HepG2 (cell line): ENCODE data around the gene PDC. TPM values are rescaled to one million over a fixed set of nuclear protein-coding genes. Genes with fewer than 3 reads are reported as not detected.
A peak's percentile ranks its signal among the peaks of the same experiment; 100 is the strongest.

Source experiments
- ATAC-seq: fragments of 200-7000 bp; cut with Tn5 transposase; 3 replicates; pipeline ENCODE4 v1.9.1; 2020; ENCODE audit warnings: mild to moderate bottlenecking, moderate library complexity
- BruUV-seq: library from RNA; stranded (reverse); fragments of 400-500 nt; replicated peaks from 2 replicates; lab custom pipeline; 2021; lab: Mats Ljungman, UMichigan
- CTCF ChIA-PET: fragments of 300-600 bp; formaldehyde crosslinking; extraction: SDS; loops from one replicate; lab custom pipeline; 2021; ENCODE audit warnings: low total read pairs, inconsistent platforms, low intra/inter-chr PET ratio; lab: Yijun Ruan, JAX
- POLR2A ChIA-PET: fragments of 350-600 bp; sonication (Branson Sonifier 250); formaldehyde crosslinking; loops from one replicate; lab custom pipeline; 2020; ENCODE audit warnings: antibody characterized with exemption, inconsistent platforms; lab: Yijun Ruan, JAX
- DNase-seq: peaks from one replicate; pipeline ENCODE4 v3.0.0-alpha.2; 2015; ENCODE audit warnings: low spot score
- FAIRE-seq: peaks from 3 replicates; lab custom pipeline; 2011; peaks lifted over from hg19 to GRCh38; lab: Jason Lieb, UNC
- H2AFZ ChIP-seq: one replicate; pipeline ENCODE4 v1.6.1; 2011; ENCODE audit warnings: low read length, inconsistent platforms
- H3K27ac ChIP-seq: fragments of 300-600 bp; 3 replicates; pipeline ENCODE4 v1.8.0; 2011; ENCODE audit warnings: mixed run types, mild to moderate bottlenecking, mixed read lengths, low read length, inconsistent platforms; ENCODE audit not compliant: insufficient read depth; ENCODE audit errors: extremely low read length
- H3K27me3 ChIP-seq, 2 experiments: fragments of 200-600 bp in 1 of 2; 2 replicates in 1 of 2; 3 replicates in 1 of 2; pipeline versions ENCODE4 v1.6.0 to v1.8.0; 2011; ENCODE audit warnings: low read length in 2 of 2, mild to moderate bottlenecking in 2 of 2, moderate library complexity in 2 of 2, inconsistent platforms in 1 of 2; ENCODE audit not compliant: insufficient read depth in 2 of 2, control insufficient read depth in 1 of 2
- H3K36me3 ChIP-seq, 2 experiments: fragments of 200-600 bp in 1 of 2; replicated peaks in 1 of 2; 2 replicates in 1 of 2; 3 replicates in 1 of 2; pipeline versions ENCODE4 v1.5.1 to v1.8.0; 2011; ENCODE audit warnings: low read length in 2 of 2, inconsistent platforms in 1 of 2; ENCODE audit not compliant: insufficient read depth in 2 of 2, control insufficient read depth in 1 of 2
- H3K4me1 ChIP-seq: 2 replicates; pipeline ENCODE4 v1.5.1; 2012; ENCODE audit warnings: low read length, inconsistent platforms; ENCODE audit not compliant: insufficient read depth
- H3K4me2 ChIP-seq: 2 replicates; pipeline ENCODE4 v1.6.0; 2011; ENCODE audit warnings: low read depth, low read length, inconsistent platforms
- H3K4me3 ChIP-seq, 3 experiments: fragments of 200-600 bp in 1 of 3; sonication (generic), shearing (Covaris generic) in 1 of 3; replicated peaks in 1 of 3; 2 replicates each; pipeline ENCODE4 v1.5.1; 2011 to 2016; ENCODE audit warnings: low read length in 3 of 3, inconsistent platforms in 2 of 3, low read depth in 2 of 3, mild to moderate bottlenecking in 2 of 3, control low read depth in 1 of 3, mixed read lengths in 1 of 3; ENCODE audit not compliant: insufficient read depth in 1 of 3
- H3K79me2 ChIP-seq: one replicate; pipeline ENCODE4 v1.6.1; 2011; ENCODE audit warnings: low read length, inconsistent platforms; ENCODE audit not compliant: insufficient read depth
- H3K9ac ChIP-seq: 2 replicates; pipeline ENCODE4 v1.6.0; 2011; ENCODE audit warnings: mild to moderate bottlenecking, low read depth, low read length, inconsistent platforms; ENCODE audit not compliant: insufficient read depth
- H3K9me3 ChIP-seq: 2 replicates; pipeline ENCODE4 v1.5.1; 2012; ENCODE audit warnings: mild to moderate bottlenecking, low read length
- H4K20me1 ChIP-seq: 2 replicates; pipeline ENCODE4 v1.6.0; 2011; ENCODE audit warnings: inconsistent platforms, mild to moderate bottlenecking, low read length, moderate library complexity; ENCODE audit not compliant: insufficient read depth
- ELF3 ChIP-seq: IDR thresholded peaks from 2 replicates; pipeline ENCODE4 v1.6.1; 2016; ENCODE audit warnings: missing genetic modification reagents, missing compliant biosample characterization
- ISL2 ChIP-seq: sonication (generic); formaldehyde crosslinking; IDR thresholded peaks from 2 replicates; pipeline ENCODE4 v1.5.0; 2020; ENCODE audit warnings: missing genetic modification reagents
- KDM6A ChIP-seq: IDR thresholded peaks from 2 replicates; pipeline ENCODE4 v1.6.1; 2016; ENCODE audit warnings: low read depth
- MAFF ChIP-seq: IDR thresholded peaks from 2 replicates; pipeline ENCODE4 v1.6.1; 2011; ENCODE audit warnings: low read depth, low read length, improper control_type of control experiment
- MAFK ChIP-seq, 2 experiments: IDR thresholded peaks in 1 of 2; conservative IDR thresholded peaks in 1 of 2; 2 replicates each; pipeline ENCODE4 v1.6.1; 2011; ENCODE audit warnings: improper control_type of control experiment in 2 of 2, low read length in 2 of 2
- NFATC3 ChIP-seq: sonication (generic); formaldehyde crosslinking; IDR thresholded peaks from 2 replicates; pipeline ENCODE4 v1.5.1; 2020; ENCODE audit warnings: mild to moderate bottlenecking, missing genetic modification reagents
- ZNF124 ChIP-seq: sonication (generic); formaldehyde crosslinking; IDR thresholded peaks from 2 replicates; pipeline ENCODE4 v1.4.0; 2020; ENCODE audit warnings: missing genetic modification reagents
- ZNF709 ChIP-seq: sonication (generic); formaldehyde crosslinking; IDR thresholded peaks from 2 replicates; pipeline ENCODE4 v1.5.0; 2020; ENCODE audit warnings: mild to moderate bottlenecking, missing genetic modification reagents
- WGBS: methylation state at CpG from one replicate; pipeline ENCODE4 v1.1.6; 2017; ENCODE audit warnings: low lambda C conversion rate; 5-methylcytosine and 5-hydroxymethylcytosine counted together
- in situ Hi-C: cut with HindIII; loops from 2 replicates; pipeline ENCODE4 v1.10.0; 2017; ENCODE audit warnings: low pct_unique_long_range_greater_than_20kb; ENCODE audit not compliant: extremely low pct_ligation_motif_present
- intact Hi-C: fragments of 100-400 bp; cut with micrococcal nuclease; formaldehyde crosslinking; loops from one replicate; pipeline ENCODE4 v1.10.0; 2022; ENCODE audit not compliant: unreplicated experiment
- polyA plus RNA-seq, 8 experiments: library from polyadenylated mRNA; depleted of rRNA in 3 of 8; stranded (reverse) in 7 of 8; unstranded in 1 of 8; fragments of >200 nt; fragmentation: Illumina TruSeq in 4 of 8; extraction: Trizol in 4 of 8; gene quantifications; 2 replicates each; pipeline versions ENCODE4 v1.2.1 to v1.2.3, GENCODE V29; 2011 to 2016; ENCODE audit warnings: low read depth in 4 of 8, missing spikeins in 1 of 8, mixed read lengths in 1 of 8; ENCODE audit not compliant: insufficient read depth in 1 of 8
- total RNA-seq, 5 experiments: library from RNA; depleted of rRNA; stranded (reverse); fragments of >200 nt; fragmentation: Illumina TruSeq; extraction: Trizol; gene quantifications; 2 replicates each; pipeline ENCODE4 v1.2.3, GENCODE V29; 2016; ENCODE audit warnings: low read depth in 1 of 5
- TF ChIP-seq, protein P1 (sequence below): sonication (generic); formaldehyde crosslinking; IDR thresholded peaks from 2 replicates; pipeline ENCODE4 v1.4.0; 2020; ENCODE audit warnings: mild to moderate bottlenecking, missing genetic modification reagents, borderline replicate concordance
- TF ChIP-seq, protein P2 (sequence below): sonication (generic); formaldehyde crosslinking; IDR thresholded peaks from 2 replicates; pipeline ENCODE4 v1.9.0; 2022; ENCODE audit warnings: low read depth, missing genetic modification reagents
- TF ChIP-seq, protein P3 (sequence below): sonication (generic); formaldehyde crosslinking; IDR thresholded peaks from 2 replicates; pipeline ENCODE4 v1.4.0; 2020; ENCODE audit warnings: missing genetic modification reagents, borderline replicate concordance

PDC gene
- total and polyA plus RNA-seq, 2 of the 13 experiments (the other 11 are each of a cell fraction or from before 2014, with no cell fraction given) = not detected

DNA sequence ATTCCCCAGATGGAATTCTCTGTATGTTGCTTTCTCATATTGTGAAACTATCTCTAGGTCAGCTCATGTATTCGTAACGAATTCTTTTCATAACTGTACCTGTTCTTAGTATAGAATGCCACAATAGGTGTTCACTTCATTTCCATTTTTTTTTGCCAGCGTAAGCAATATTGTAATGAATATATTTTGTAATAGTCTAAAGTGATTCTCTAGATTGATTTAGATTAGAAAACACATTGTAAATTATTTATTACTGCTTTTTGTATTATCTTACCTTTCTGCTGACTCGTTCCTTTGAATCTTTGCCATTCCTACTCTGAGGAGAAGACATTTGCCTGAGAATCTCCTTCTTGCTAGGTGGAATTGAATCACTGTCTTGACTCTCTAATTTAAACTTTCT lies 14.8 kb downstream of the PDC start:
- H3K9ac ChIP-seq = no peak overlapping the region
- 17% methylated on average over 4 of the region's 4 CpGs for WGBS
- H3K4me3 ChIP-seq = no peak overlapping the region
- H3K9me3 ChIP-seq = no peaks in the 10 kb centered on the region
- ATAC-seq (no peak), FAIRE-seq (no peak), DNase-seq (no peak)
- no peaks in the 10 kb centered on the region for H4K20me1 ChIP-seq
- H3K27me3 ChIP-seq = no peaks in the 10 kb centered on the region
- intact Hi-C loops = no loop called here
- TF ChIP-seq MAFK (conservative IDR thresholded peaks at IDR 0.05 in 1 of 2, IDR thresholded peaks at IDR 0.05 in 1 of 2; ENCODE audit: low read length in 2 of 2) (peak in 1 of 2 experiments; percentile 68; a peak in 2 of 4 replicates), NFATC3 (CRISPR knock-in tag) (no peak), ZNF709 (no peak), ISL2 (CRISPR knock-in tag) (no peak), MAFF (peak; percentile 45; the same call in 1 of the 2 replicates), ZNF124 (no peak), KDM6A (CRISPR knock-in tag) (no peak), ELF3 (no peak)
- TF ChIP-seq, protein P1, sequence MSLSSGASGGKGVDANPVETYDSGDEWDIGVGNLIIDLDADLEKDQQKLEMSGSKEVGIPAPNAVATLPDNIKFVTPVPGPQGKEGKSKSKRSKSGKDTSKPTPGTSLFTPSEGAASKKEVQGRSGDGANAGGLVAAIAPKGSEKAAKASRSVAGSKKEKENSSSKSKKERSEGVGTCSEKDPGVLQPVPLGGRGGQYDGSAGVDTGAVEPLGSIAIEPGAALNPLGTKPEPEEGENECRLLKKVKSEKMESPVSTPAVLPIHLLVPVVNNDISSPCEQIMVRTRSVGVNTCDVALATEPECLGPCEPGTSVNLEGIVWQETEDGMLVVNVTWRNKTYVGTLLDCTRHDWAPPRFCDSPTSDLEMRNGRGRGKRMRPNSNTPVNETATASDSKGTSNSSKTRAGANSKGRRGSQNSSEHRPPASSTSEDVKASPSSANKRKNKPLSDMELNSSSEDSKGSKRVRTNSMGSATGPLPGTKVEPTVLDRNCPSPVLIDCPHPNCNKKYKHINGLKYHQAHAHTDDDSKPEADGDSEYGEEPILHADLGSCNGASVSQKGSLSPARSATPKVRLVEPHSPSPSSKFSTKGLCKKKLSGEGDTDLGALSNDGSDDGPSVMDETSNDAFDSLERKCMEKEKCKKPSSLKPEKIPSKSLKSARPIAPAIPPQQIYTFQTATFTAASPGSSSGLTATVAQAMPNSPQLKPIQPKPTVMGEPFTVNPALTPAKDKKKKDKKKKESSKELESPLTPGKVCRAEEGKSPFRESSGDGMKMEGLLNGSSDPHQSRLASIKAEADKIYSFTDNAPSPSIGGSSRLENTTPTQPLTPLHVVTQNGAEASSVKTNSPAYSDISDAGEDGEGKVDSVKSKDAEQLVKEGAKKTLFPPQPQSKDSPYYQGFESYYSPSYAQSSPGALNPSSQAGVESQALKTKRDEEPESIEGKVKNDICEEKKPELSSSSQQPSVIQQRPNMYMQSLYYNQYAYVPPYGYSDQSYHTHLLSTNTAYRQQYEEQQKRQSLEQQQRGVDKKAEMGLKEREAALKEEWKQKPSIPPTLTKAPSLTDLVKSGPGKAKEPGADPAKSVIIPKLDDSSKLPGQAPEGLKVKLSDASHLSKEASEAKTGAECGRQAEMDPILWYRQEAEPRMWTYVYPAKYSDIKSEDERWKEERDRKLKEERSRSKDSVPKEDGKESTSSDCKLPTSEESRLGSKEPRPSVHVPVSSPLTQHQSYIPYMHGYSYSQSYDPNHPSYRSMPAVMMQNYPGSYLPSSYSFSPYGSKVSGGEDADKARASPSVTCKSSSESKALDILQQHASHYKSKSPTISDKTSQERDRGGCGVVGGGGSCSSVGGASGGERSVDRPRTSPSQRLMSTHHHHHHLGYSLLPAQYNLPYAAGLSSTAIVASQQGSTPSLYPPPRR (CRISPR knock-in tag) = no peak
- TF ChIP-seq, protein P2, sequence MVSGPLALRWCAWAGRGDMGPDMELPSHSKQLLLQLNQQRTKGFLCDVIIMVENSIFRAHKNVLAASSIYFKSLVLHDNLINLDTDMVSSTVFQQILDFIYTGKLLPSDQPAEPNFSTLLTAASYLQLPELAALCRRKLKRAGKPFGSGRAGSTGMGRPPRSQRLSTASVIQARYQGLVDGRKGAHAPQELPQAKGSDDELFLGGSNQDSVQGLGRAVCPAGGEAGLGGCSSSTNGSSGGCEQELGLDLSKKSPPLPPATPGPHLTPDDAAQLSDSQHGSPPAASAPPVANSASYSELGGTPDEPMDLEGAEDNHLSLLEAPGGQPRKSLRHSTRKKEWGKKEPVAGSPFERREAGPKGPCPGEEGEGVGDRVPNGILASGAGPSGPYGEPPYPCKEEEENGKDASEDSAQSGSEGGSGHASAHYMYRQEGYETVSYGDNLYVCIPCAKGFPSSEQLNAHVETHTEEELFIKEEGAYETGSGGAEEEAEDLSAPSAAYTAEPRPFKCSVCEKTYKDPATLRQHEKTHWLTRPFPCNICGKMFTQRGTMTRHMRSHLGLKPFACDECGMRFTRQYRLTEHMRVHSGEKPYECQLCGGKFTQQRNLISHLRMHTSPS (CRISPR knock-in tag) = no peak
- TF ChIP-seq, protein P3, sequence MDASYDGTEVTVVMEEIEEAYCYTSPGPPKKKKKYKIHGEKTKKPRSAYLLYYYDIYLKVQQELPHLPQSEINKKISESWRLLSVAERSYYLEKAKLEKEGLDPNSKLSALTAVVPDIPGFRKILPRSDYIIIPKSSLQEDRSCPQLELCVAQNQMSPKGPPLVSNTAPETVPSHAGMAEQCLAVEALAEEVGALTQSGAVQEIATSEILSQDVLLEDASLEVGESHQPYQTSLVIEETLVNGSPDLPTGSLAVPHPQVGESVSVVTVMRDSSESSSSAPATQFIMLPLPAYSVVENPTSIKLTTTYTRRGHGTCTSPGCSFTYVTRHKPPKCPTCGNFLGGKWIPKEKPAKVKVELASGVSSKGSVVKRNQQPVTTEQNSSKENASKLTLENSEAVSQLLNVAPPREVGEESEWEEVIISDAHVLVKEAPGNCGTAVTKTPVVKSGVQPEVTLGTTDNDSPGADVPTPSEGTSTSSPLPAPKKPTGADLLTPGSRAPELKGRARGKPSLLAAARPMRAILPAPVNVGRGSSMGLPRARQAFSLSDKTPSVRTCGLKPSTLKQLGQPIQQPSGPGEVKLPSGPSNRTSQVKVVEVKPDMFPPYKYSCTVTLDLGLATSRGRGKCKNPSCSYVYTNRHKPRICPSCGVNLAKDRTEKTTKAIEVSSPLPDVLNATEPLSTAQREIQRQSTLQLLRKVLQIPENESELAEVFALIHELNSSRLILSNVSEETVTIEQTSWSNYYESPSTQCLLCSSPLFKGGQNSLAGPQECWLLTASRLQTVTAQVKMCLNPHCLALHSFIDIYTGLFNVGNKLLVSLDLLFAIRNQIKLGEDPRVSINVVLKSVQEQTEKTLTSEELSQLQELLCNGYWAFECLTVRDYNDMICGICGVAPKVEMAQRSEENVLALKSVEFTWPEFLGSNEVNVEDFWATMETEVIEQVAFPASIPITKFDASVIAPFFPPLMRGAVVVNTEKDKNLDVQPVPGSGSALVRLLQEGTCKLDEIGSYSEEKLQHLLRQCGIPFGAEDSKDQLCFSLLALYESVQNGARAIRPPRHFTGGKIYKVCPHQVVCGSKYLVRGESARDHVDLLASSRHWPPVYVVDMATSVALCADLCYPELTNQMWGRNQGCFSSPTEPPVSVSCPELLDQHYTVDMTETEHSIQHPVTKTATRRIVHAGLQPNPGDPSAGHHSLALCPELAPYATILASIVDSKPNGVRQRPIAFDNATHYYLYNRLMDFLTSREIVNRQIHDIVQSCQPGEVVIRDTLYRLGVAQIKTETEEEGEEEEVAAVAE = no peak
- H2AFZ ChIP-seq = no peak overlapping the region
- no peaks in the 10 kb centered on the region for H3K4me1 ChIP-seq
- CTCF ChIA-PET = no interaction called here
- POLR2A ChIA-PET = no interaction called here
- H3K4me2 ChIP-seq = no peak overlapping the region
- H3K27ac ChIP-seq = no peak overlapping the region
- no peaks in the 10 kb centered on the region for H3K79me2 ChIP-seq
- in situ Hi-C loops = no loop called here
- H3K36me3 ChIP-seq = no peaks in the 10 kb centered on the region
- BruUV-seq = no TSS peak
